Measurements from ENCODE around the gene PDZRN3. TPM values are rescaled to one million over a fixed set of nuclear protein-coding genes. Genes with fewer than 3 reads are reported as not detected.

PDZRN3 gene
- total RNA-seq, 1 experiment from 2014 or later = 0.17 TPM

DNA sequence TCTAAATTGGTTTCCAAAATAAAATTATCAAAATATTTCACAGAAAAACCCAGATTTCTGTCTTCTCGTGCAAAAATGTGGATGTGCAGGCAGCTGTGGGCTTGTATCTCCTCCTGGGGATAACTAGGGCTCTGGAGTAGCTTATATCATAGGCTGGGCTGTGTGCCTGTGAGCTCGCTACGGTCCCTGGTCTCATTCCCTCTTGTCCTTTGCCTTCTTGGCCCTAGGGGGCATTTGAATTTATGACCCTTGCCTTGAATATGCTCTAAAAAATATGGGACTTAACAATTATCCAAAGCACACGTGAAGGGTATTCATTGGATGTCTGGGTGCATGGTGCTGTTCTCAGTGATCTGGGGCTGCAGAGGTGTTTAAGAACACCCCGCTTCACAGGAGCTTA, 132.6 kb downstream of the PDZRN3 start:
- Histone ChIP-seq H3K9ac (ENCODE audit: low read length) (no peak overlapping the region), H3K36me3 (ENCODE audit: control insufficient read depth in 1 of 2, insufficient read depth in 2 of 2, low read length in 2 of 2) (no peaks in the 10 kb centered on the region), H2AFZ (ENCODE audit: low read depth, low read length, poor library complexity, severe bottlenecking) (no peak overlapping the region), H3K27ac (ENCODE audit: low read depth, low read length) (no peak overlapping the region), H3K4me2 (ENCODE audit: low read length) (no peak overlapping the region), H3K9me2 (ENCODE audit: insufficient read depth) (no peaks in the 10 kb centered on the region), H3K4me1 (ENCODE audit: control insufficient read depth in 1 of 2, insufficient read depth in 2 of 2, low read length in 2 of 2) (no peaks in the 10 kb centered on the region), H4K20me1 (ENCODE audit: insufficient read depth) (no peaks in the 10 kb centered on the region; the same call in 1 of the 2 replicates), H3K9me3 (ENCODE audit: control insufficient read depth in 1 of 2, insufficient read depth in 1 of 2, low read depth in 1 of 2, low read length in 2 of 2) (no peaks in the 10 kb centered on the region), H3K79me2 (ENCODE audit: insufficient read depth, low read length) (no peaks in the 10 kb centered on the region), H3K4me3 (replicated peaks in 1 of 2; ENCODE audit: low read depth in 1 of 2, low read length in 2 of 2) (no peak overlapping the region), H3K27me3 (ENCODE audit: insufficient read depth, low read length) (no peaks in the 10 kb centered on the region)
- DNase-seq (ENCODE audit: low read depth, low spot score) (no peak), ATAC-seq (no peak)
- intact Hi-C loops (cut with micrococcal nuclease) = no loop called here
- CTCF ChIA-PET = no interaction called here
- RAD21 ChIA-PET (ENCODE audit: low non-redundant PET in 1 of 2, low total read pairs in 2 of 2, uncharacterized antibody in 2 of 2, unreplicated experiment in 2 of 2) = no interaction called here
- TF ChIP-seq EZH2phosphoT487 (IDR thresholded peaks at IDR 0.05; ENCODE audit: borderline replicate concordance) = no peak
- TF ChIP-seq EZH2 (IDR thresholded peaks at IDR 0.05) = no peak
- TF ChIP-seq, protein P1, sequence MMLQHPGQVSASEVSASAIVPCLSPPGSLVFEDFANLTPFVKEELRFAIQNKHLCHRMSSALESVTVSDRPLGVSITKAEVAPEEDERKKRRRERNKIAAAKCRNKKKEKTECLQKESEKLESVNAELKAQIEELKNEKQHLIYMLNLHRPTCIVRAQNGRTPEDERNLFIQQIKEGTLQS (IDR thresholded peaks at IDR 0.05) = no peak
- no peak for TF ChIP-seq RAD21 (IDR thresholded peaks at IDR 0.05; ENCODE audit: low read depth)
- TF ChIP-seq, protein P2, sequence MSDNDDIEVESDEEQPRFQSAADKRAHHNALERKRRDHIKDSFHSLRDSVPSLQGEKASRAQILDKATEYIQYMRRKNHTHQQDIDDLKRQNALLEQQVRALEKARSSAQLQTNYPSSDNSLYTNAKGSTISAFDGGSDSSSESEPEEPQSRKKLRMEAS (IDR thresholded peaks at IDR 0.05) = no peak
- TF ChIP-seq, protein P3, sequence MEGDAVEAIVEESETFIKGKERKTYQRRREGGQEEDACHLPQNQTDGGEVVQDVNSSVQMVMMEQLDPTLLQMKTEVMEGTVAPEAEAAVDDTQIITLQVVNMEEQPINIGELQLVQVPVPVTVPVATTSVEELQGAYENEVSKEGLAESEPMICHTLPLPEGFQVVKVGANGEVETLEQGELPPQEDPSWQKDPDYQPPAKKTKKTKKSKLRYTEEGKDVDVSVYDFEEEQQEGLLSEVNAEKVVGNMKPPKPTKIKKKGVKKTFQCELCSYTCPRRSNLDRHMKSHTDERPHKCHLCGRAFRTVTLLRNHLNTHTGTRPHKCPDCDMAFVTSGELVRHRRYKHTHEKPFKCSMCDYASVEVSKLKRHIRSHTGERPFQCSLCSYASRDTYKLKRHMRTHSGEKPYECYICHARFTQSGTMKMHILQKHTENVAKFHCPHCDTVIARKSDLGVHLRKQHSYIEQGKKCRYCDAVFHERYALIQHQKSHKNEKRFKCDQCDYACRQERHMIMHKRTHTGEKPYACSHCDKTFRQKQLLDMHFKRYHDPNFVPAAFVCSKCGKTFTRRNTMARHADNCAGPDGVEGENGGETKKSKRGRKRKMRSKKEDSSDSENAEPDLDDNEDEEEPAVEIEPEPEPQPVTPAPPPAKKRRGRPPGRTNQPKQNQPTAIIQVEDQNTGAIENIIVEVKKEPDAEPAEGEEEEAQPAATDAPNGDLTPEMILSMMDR (IDR thresholded peaks at IDR 0.05 in 2 of 3, conservative IDR thresholded peaks at IDR 0.05 in 1 of 3; ENCODE audit: borderline replicate concordance in 1 of 3, insufficient read depth in 1 of 3, low read depth in 2 of 3, low read length in 2 of 3) = no peak
- no peak for TF ChIP-seq CBX3 (IDR thresholded peaks at IDR 0.05; ENCODE audit: low read depth)
- TF ChIP-seq ZFX (IDR thresholded peaks at IDR 0.05) = no peak
- TF ChIP-seq ZNF274 (IDR thresholded peaks at IDR 0.05; ENCODE audit: low read depth, low read length) = no peak
- no peak for TF ChIP-seq JUND (IDR thresholded peaks at IDR 0.05)
- TF ChIP-seq, protein P4, sequence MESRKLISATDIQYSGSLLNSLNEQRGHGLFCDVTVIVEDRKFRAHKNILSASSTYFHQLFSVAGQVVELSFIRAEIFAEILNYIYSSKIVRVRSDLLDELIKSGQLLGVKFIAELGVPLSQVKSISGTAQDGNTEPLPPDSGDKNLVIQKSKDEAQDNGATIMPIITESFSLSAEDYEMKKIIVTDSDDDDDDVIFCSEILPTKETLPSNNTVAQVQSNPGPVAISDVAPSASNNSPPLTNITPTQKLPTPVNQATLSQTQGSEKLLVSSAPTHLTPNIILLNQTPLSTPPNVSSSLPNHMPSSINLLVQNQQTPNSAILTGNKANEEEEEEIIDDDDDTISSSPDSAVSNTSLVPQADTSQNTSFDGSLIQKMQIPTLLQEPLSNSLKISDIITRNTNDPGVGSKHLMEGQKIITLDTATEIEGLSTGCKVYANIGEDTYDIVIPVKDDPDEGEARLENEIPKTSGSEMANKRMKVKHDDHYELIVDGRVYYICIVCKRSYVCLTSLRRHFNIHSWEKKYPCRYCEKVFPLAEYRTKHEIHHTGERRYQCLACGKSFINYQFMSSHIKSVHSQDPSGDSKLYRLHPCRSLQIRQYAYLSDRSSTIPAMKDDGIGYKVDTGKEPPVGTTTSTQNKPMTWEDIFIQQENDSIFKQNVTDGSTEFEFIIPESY (IDR thresholded peaks at IDR 0.05; ENCODE audit: extremely low read depth, insufficient replicate concordance, low read length) = no peak
- TF ChIP-seq EGR1 (IDR thresholded peaks at IDR 0.05; ENCODE audit: low read depth) = no peak
- no peak for TF ChIP-seq SIN3A (IDR thresholded peaks at IDR 0.05; ENCODE audit: low read depth)
- no peak for TF ChIP-seq POLR2A (IDR thresholded peaks at IDR 0.05; ENCODE audit: borderline replicate concordance, extremely low read depth, insufficient read depth, insufficient read length)
- no peak for TF ChIP-seq SP1 (IDR thresholded peaks at IDR 0.05; ENCODE audit: low read depth)
- TF ChIP-seq SRF (IDR thresholded peaks at IDR 0.05; ENCODE audit: low read depth) = no peak
- TF ChIP-seq ELF1 (IDR thresholded peaks at IDR 0.05; ENCODE audit: borderline replicate concordance, low read depth) = no peak
- no peak for TF ChIP-seq CEBPB (IDR thresholded peaks at IDR 0.05; ENCODE audit: low read depth)
- TF ChIP-seq FOSL1 (IDR thresholded peaks at IDR 0.05; ENCODE audit: low read depth) = no peak
- POLR2A ChIA-PET = no interaction called here
- BruUV-seq (replicated peaks) = no TSS peak

All from HCT116 (cell line).